Neural cell (in vitro differentiated cells): Measurements from ENCODE around the gene GGA2.

ENCODE experiments used
- CTCF ChIP-seq: fragments of 450-650 bp; IDR thresholded peaks from 2 replicates; pipeline ENCODE4 v1.5.1; 2014; ENCODE audit warnings: antibody characterized with exemption, mild to moderate bottlenecking, moderate library complexity; ENCODE audit not compliant: poor library complexity, severe bottlenecking
- EP300 ChIP-seq: fragments of 450-650 bp; conservative IDR thresholded peaks from 2 replicates; pipeline ENCODE4 v1.6.1; 2014; ENCODE audit warnings: antibody characterized with exemption, mild to moderate bottlenecking, moderate library complexity; ENCODE audit not compliant: poor library complexity, severe bottlenecking
- EZH2 ChIP-seq: fragments of 200-600, 300-800 bp; shearing (Covaris generic), sonication (generic); IDR thresholded peaks from 2 replicates; pipeline ENCODE4 v1.6.1; 2014; ENCODE audit warnings: antibody characterized with exemption, low read length, borderline replicate concordance, mild to moderate bottlenecking; ENCODE audit not compliant: insufficient read depth, poor library complexity, severe bottlenecking
- MXI1 ChIP-seq: fragments of 450-650 bp; conservative IDR thresholded peaks from 2 replicates; pipeline ENCODE4 v1.6.1; 2014; ENCODE audit warnings: antibody characterized with exemption, mild to moderate bottlenecking; ENCODE audit not compliant: poor library complexity, severe bottlenecking
- POLR2AphosphoS5 ChIP-seq: IDR thresholded peaks from 2 replicates; pipeline ENCODE4 v1.6.1; 2012
- RAD21 ChIP-seq: fragments of 450-650 bp; conservative IDR thresholded peaks from 2 replicates; pipeline ENCODE4 v1.6.1; 2014; ENCODE audit warnings: antibody characterized with exemption, mild to moderate bottlenecking, moderate library complexity
- REST ChIP-seq: IDR thresholded peaks from 2 replicates; pipeline ENCODE4 v1.6.1; 2012; ENCODE audit warnings: borderline replicate concordance
- SMC3 ChIP-seq: fragments of 450-650 bp; conservative IDR thresholded peaks from 2 replicates; pipeline ENCODE4 v1.6.1; 2014; ENCODE audit warnings: antibody characterized with exemption, mild to moderate bottlenecking, moderate library complexity; ENCODE audit not compliant: poor library complexity
- TAF1 ChIP-seq: IDR thresholded peaks from 2 replicates; pipeline ENCODE4 v1.6.1; 2012; ENCODE audit warnings: low read depth

- no peak for TF ChIP-seq CTCF
- TF ChIP-seq TAF1: no peak
- no peak for TF ChIP-seq EP300
- TF ChIP-seq SMC3: no peak
- no peak for TF ChIP-seq REST
- no peak for TF ChIP-seq MXI1
- TF ChIP-seq EZH2: no peak
- TF ChIP-seq POLR2AphosphoS5: no peak
- TF ChIP-seq RAD21: no peak
These were observed 41.9 kb upstream of the GGA2 start for GRCh38 chr16:23552161-23552560.
